ENCODE data around the gene KRTAP4-9.

DNA sequence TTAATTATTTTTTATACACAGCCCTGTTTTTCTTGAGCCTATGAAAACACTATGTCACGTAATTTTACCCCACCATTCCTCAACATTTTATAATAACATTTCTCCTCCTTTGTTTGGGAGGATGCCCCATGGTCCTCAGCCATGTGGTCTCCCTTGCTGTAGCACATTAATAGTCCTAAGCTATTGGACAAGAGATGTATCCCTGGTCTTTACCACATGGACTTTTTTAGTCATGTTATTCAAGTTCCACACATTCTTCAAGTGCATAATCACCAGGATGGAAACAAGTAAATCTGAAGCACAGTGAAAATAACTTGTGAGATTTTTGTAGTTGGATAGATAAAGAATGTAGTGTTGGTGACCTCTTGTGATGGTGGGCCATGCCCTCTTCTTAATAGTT, 43.2 kb upstream of the KRTAP4-9 start:
- no peak for TF ChIP-seq NFYB (IDR thresholded peaks at IDR 0.05; ENCODE audit: extremely low read depth, insufficient read length)
- TF ChIP-seq POLR2AphosphoS5 (IDR thresholded peaks at IDR 0.05; ENCODE audit: control insufficient read depth, insufficient read depth, low read depth, low read length): no peak
- TF ChIP-seq ZNF140 (CRISPR knock-in tag; IDR thresholded peaks at IDR 0.05): no peak
- TF ChIP-seq ZFX (CRISPR knock-in tag; IDR thresholded peaks at IDR 0.05): no peak
- no peak for TF ChIP-seq RAD21 (CRISPR knock-in tag; conservative IDR thresholded peaks at IDR 0.05 in 1 of 2, IDR thresholded peaks at IDR 0.05 in 1 of 2)
- TF ChIP-seq, protein P1, sequence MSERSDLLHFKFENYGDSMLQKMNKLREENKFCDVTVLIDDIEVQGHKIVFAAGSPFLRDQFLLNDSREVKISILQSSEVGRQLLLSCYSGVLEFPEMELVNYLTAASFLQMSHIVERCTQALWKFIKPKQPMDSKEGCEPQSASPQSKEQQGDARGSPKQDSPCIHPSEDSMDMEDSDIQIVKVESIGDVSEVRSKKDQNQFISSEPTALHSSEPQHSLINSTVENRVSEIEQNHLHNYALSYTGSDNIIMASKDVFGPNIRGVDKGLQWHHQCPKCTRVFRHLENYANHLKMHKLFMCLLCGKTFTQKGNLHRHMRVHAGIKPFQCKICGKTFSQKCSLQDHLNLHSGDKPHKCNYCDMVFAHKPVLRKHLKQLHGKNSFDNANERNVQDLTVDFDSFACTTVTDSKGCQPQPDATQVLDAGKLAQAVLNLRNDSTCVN (CRISPR knock-in tag; IDR thresholded peaks at IDR 0.05): no peak
- no peak for TF ChIP-seq SOX6 (IDR thresholded peaks at IDR 0.05)
- no peak for TF ChIP-seq ESRRA (IDR thresholded peaks at IDR 0.05; ENCODE audit: borderline replicate concordance, low read depth)
- TF ChIP-seq STAG1 (CRISPR knock-in tag; IDR thresholded peaks at IDR 0.05; ENCODE audit: borderline replicate concordance): no peak
- TF ChIP-seq, protein P2, sequence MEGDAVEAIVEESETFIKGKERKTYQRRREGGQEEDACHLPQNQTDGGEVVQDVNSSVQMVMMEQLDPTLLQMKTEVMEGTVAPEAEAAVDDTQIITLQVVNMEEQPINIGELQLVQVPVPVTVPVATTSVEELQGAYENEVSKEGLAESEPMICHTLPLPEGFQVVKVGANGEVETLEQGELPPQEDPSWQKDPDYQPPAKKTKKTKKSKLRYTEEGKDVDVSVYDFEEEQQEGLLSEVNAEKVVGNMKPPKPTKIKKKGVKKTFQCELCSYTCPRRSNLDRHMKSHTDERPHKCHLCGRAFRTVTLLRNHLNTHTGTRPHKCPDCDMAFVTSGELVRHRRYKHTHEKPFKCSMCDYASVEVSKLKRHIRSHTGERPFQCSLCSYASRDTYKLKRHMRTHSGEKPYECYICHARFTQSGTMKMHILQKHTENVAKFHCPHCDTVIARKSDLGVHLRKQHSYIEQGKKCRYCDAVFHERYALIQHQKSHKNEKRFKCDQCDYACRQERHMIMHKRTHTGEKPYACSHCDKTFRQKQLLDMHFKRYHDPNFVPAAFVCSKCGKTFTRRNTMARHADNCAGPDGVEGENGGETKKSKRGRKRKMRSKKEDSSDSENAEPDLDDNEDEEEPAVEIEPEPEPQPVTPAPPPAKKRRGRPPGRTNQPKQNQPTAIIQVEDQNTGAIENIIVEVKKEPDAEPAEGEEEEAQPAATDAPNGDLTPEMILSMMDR (IDR thresholded peaks at IDR 0.05 in 2 of 3, conservative IDR thresholded peaks at IDR 0.05 in 1 of 3; ENCODE audit: insufficient read depth in 2 of 3, low read depth in 1 of 3, low read length in 3 of 3): no peak
- no peak for TF ChIP-seq ZNF224 (CRISPR knock-in tag; IDR thresholded peaks at IDR 0.05)
- no peak for TF ChIP-seq ZNF77 (CRISPR knock-in tag; IDR thresholded peaks at IDR 0.05)
- no peak for TF ChIP-seq PCBP2 (IDR thresholded peaks at IDR 0.05; ENCODE audit: low read depth, low read length, poor library complexity, severe bottlenecking)
